K562 (cell line): ENCODE measurements around the gene CCSER2. TPM values are rescaled to one million over a fixed set of nuclear protein-coding genes. Genes with fewer than 3 reads are reported as not detected.

Experiments used
- EP300 ChIP-seq: IDR thresholded peaks from 2 replicates; pipeline ENCODE4 v1.6.1; 2012; ENCODE audit warnings: low read length, improper control_type of control experiment
- FOXP1 ChIP-seq: sonication (generic); formaldehyde crosslinking; IDR thresholded peaks from 2 replicates; pipeline ENCODE4 v1.8.0; 2022; ENCODE audit warnings: mild to moderate bottlenecking, missing genetic modification reagents
- L3MBTL2 ChIP-seq: fragments of 450-650 bp; IDR thresholded peaks from 2 replicates; pipeline ENCODE4 v1.6.1; 2016; ENCODE audit warnings: mild to moderate bottlenecking, moderate library complexity
- MGA ChIP-seq: fragments of 450-650 bp; IDR thresholded peaks from 2 replicates; pipeline ENCODE4 v1.6.1; 2016; ENCODE audit warnings: mild to moderate bottlenecking, moderate library complexity
- MIER1 ChIP-seq: fragments of 450-650 bp; IDR thresholded peaks from 2 replicates; pipeline ENCODE4 v1.6.1; 2016; ENCODE audit warnings: antibody characterized with exemption, mild to moderate bottlenecking, low read depth
- RAD21 ChIP-seq, 2 experiments: fragments of 250-450 bp in 1 of 2; fragments of 450-650 bp in 1 of 2; sonication (Bioruptor Pico) in 1 of 2; formaldehyde crosslinking in 1 of 2; IDR thresholded peaks in 1 of 2; conservative IDR thresholded peaks in 1 of 2; 2 replicates each; pipeline versions ENCODE4 v1.4.0 to v1.8.0; 2020 to 2022; ENCODE audit warnings: mild to moderate bottlenecking in 2 of 2, moderate library complexity in 1 of 2
- ZNF197 ChIP-seq: fragments of 200-800 bp; sonication (Bioruptor generic); IDR thresholded peaks from 2 replicates; pipeline ENCODE4 v1.6.1; 2016; ENCODE audit warnings: low read depth, missing genetic modification characterization, missing compliant biosample characterization
- polyA plus RNA-seq, 8 experiments: library from polyadenylated mRNA; depleted of rRNA in 4 of 8; stranded (reverse) in 5 of 8; unstranded in 3 of 8; fragments of >200 nt; fragmentation: Nextera tagmentation in 2 of 8; fragmentation: Illumina TruSeq in 1 of 8; extraction: Ambion mirVana in 2 of 8; extraction: Trizol in 1 of 8; gene quantifications; 2 replicates each; pipeline versions ENCODE4 v1.2.1 to v1.2.3, GENCODE V29; 2011 to 2014; ENCODE audit warnings: inconsistent platforms in 1 of 8, missing spikeins in 1 of 8
- total RNA-seq, 7 experiments: library from RNA; depleted of rRNA in 6 of 7; stranded (reverse); fragments of >200 nt in 6 of 7; fragmentation: Illumina TruSeq in 2 of 7; extraction: Trizol in 2 of 7; gene quantifications; 2 replicates each; pipeline versions ENCODE4 v1.2.1 to v1.2.3, GENCODE V29; 2011 to 2021; ENCODE audit warnings: low replicate concordance in 1 of 7

The CCSER2 gene
- total and polyA plus RNA-seq, 9 of the 15 experiments (the other 6 are each of a cell fraction or from before 2014, with no cell fraction given): 2.7 to 15.1 (median 9.7) TPM

GRCh38 chr10:84429926-84430520, 101.6 kb downstream of the CCSER2 start (continued):
- TF ChIP-seq FOXP1 (CRISPR knock-in tag) (no peak), EP300 (no peak), MIER1 (no peak), RAD21 (CRISPR knock-in tag; conservative IDR thresholded peaks at IDR 0.05 in 1 of 2, IDR thresholded peaks at IDR 0.05 in 1 of 2) (peak; percentile 72 to 87), MGA (no peak), L3MBTL2 (no peak), ZNF197 (no peak)
